Effector memory CD8-positive, alpha-beta T cell (primary cell): ENCODE results near the gene OGDH.

Source experiments
- ATAC-seq: fragments of 150-1000 bp; cut with Tn5 transposase; replicated peaks from 2 replicates; pipeline ENCODE4 v1.10.0; 2021; ENCODE audit warnings: mild to moderate bottlenecking, moderate library complexity
- DNase-seq, 3 experiments: peaks; one replicate each; pipeline ENCODE4 v3.0.0; 2021
- H3K27ac Mint-ChIP-seq, 2 donors: one replicate each; pipeline ENCODE4 v1.8.0; 2022; ENCODE audit warnings: mild to moderate bottlenecking in 2 of 2, mixed read lengths in 2 of 2, moderate library complexity in 2 of 2
- H3K27me3 Mint-ChIP-seq, 2 donors: one replicate each; pipeline ENCODE4 v1.8.0; 2022; ENCODE audit warnings: mixed read lengths in 2 of 2
- H3K36me3 Mint-ChIP-seq: one replicate; pipeline ENCODE4 v1.8.0; 2022; ENCODE audit warnings: mild to moderate bottlenecking, moderate library complexity, mixed read lengths; ENCODE audit not compliant: insufficient read depth
- H3K4me1 Mint-ChIP-seq, 2 donors: one replicate each; pipeline ENCODE4 v1.8.0; 2022; ENCODE audit warnings: low read depth in 2 of 2, mixed read lengths in 2 of 2
- H3K4me3 Mint-ChIP-seq, 2 donors: one replicate each; pipeline ENCODE4 v1.8.0; 2022; ENCODE audit warnings: mild to moderate bottlenecking in 2 of 2, mixed read lengths in 2 of 2, moderate library complexity in 2 of 2
- H3K9me3 Mint-ChIP-seq, 2 donors: one replicate each; pipeline ENCODE4 v1.8.0; 2022; ENCODE audit warnings: mixed read lengths in 2 of 2

The OGDH gene

GRCh38 chr7:44664780-44665461, 58.5 kb downstream of the OGDH start:
- Mint-ChIP-seq H3K4me3 (no peak overlapping the region), H3K4me1 (peaks cover 12 to 14% of the 10 kb centered on the region in 2 donors), H3K9me3 (peaks cover 4 to 7% of the 10 kb centered on the region in 2 donors), H3K27ac (peak overlapping the region; percentile 45 to 81), H3K27me3 (no peaks in the 10 kb centered on the region), H3K36me3 (peaks cover 45% of the 10 kb centered on the region)
- ATAC-seq, result no peak
- DNase-seq, result no peak

GRCh38 chr7:44665531-44666213, 59.2 kb downstream of the OGDH start:
- H3K27ac Mint-ChIP-seq, result peak overlapping the region; percentile 45 to 81
- peaks cover 4 to 7% of the 10 kb centered on the region in 2 donors for H3K9me3 Mint-ChIP-seq
- H3K4me1 Mint-ChIP-seq, result peaks cover 11 to 14% of the 10 kb centered on the region in 2 donors
- peaks cover 52% of the 10 kb centered on the region for H3K36me3 Mint-ChIP-seq
- ATAC-seq, result no peak
- no peak overlapping the region for H3K4me3 Mint-ChIP-seq
- no peaks in the 10 kb centered on the region for H3K27me3 Mint-ChIP-seq
- no peak for DNase-seq

DNA sequence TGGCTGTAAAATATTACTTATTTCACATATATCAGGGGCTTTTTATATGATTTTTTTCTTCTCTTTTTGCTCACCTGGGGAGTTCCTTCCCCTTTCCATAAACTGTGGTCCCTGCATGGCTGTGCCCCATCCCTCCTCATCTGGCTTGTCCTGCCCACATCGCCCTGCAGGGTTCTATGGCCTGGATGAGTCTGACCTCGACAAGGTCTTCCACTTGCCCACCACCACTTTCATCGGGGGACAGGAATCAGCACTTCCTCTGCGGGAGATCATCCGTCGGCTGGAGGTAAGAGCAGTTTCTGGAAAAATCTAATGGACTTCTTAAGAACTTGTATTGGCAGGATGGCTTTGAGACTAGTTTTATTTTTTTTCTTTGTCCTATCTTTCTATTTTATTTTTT, 60.1 kb downstream of the OGDH start:
- H3K9me3 Mint-ChIP-seq, result no peaks in the 10 kb centered on the region
- H3K27ac Mint-ChIP-seq, result peak overlapping the region; percentile 20 to 81
- peaks cover 60% of the 10 kb centered on the region for H3K36me3 Mint-ChIP-seq
- DNase-seq (no peak), ATAC-seq (no peak)
- no peaks in the 10 kb centered on the region for H3K27me3 Mint-ChIP-seq
- H3K4me1 Mint-ChIP-seq, result peaks cover 11 to 14% of the 10 kb centered on the region in 2 donors
- no peak overlapping the region for H3K4me3 Mint-ChIP-seq

GRCh38 chr7:44667190-44667589, 60.8 kb downstream of the OGDH start:
- DNase-seq, result no peak
- H3K4me1 Mint-ChIP-seq, result peaks cover 11 to 16% of the 10 kb centered on the region in 2 donors
- no peak for ATAC-seq
- peaks cover 63% of the 10 kb centered on the region for H3K36me3 Mint-ChIP-seq
- H3K4me3 Mint-ChIP-seq, result no peak overlapping the region
- peak overlapping the region; percentile 44 to 81 for H3K27ac Mint-ChIP-seq
- H3K9me3 Mint-ChIP-seq, result no peaks in the 10 kb centered on the region
- H3K27me3 Mint-ChIP-seq, result no peaks in the 10 kb centered on the region

GRCh38 chr7:44671069-44671468, 64.6 kb downstream of the OGDH start:
- ATAC-seq (no peak), DNase-seq (no peak)
- Mint-ChIP-seq H3K9me3 (no peaks in the 10 kb centered on the region), H3K27ac (peak overlapping the region; percentile 52 to 80), H3K4me3 (no peak overlapping the region), H3K27me3 (no peaks in the 10 kb centered on the region), H3K4me1 (peaks cover 7 to 15% of the 10 kb centered on the region in 2 donors), H3K36me3 (peaks cover 61% of the 10 kb centered on the region)

- H3K27me3 Mint-ChIP-seq, result no peaks in the 10 kb centered on the region
- peak overlapping the region in 1 of 2 donors; percentile 73 for H3K27ac Mint-ChIP-seq
- peaks cover 3% of the 10 kb centered on the region in 2 donors for H3K4me1 Mint-ChIP-seq
- no peaks in the 10 kb centered on the region for H3K9me3 Mint-ChIP-seq
- DNase-seq (no peak), ATAC-seq (no peak)
- no peak overlapping the region for H3K4me3 Mint-ChIP-seq
- peaks cover 64% of the 10 kb centered on the region for H3K36me3 Mint-ChIP-seq
These were observed 66.9 kb downstream of the OGDH start for GRCh38 chr7:44673324-44673723.

DNA sequence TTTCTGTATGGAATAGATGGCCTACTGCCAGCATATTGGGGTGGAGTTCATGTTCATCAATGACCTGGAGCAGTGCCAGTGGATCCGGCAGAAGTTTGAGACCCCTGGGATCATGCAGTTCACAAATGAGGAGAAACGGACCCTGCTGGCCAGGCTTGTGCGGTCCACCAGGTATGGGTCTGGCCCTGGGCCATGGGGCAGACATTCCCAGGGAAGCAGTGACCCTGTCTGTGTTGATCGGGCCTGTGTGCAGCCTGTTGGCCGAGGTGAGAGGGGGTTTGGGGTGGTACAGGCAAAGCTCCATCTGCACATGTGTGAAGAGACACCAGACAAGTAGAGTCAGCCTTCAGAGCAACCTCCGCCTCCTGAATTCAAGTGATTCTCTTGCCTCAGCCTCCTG, 67.3 kb downstream of the OGDH start:
- ATAC-seq (no peak), DNase-seq (no peak)
- Mint-ChIP-seq H3K27me3 (no peaks in the 10 kb centered on the region), H3K4me1 (peaks cover 3% of the 10 kb centered on the region in 2 donors), H3K36me3 (peaks cover 68% of the 10 kb centered on the region), H3K27ac (peak overlapping the region in 1 of 2 donors; percentile 73), H3K9me3 (no peaks in the 10 kb centered on the region), H3K4me3 (no peak overlapping the region)

GRCh38 chr7:44674381-44674780, 68.0 kb downstream of the OGDH start:
- DNase-seq (no peak), ATAC-seq (no peak)
- Mint-ChIP-seq H3K4me1 (peaks cover 3% of the 10 kb centered on the region in 2 donors), H3K27ac (peak overlapping the region; percentile 22 to 73), H3K27me3 (no peaks in the 10 kb centered on the region), H3K36me3 (peaks cover 73% of the 10 kb centered on the region), H3K9me3 (no peaks in the 10 kb centered on the region), H3K4me3 (no peak overlapping the region)

DNA sequence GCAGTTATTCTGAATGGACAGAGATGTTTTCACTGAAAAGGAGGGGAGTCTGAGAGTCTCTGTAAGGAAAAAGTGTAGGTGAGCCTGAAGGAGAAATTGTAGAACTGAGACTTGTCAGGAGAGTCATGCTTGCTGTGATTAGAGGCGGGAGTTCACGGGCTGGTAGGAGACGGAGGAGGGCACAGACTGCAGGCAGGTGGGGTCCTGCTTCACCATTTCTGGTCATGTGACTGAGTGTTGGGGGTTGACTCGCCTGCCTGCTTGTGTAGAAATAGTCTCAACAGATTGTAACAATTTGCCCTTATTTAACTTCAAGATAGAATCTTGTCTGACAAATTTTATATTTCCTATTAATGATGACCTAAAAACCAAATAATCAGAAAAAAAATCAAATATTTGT, 70.3 kb downstream of the OGDH start:
- no peaks in the 10 kb centered on the region for H3K27me3 Mint-ChIP-seq
- no peaks in the 10 kb centered on the region for H3K9me3 Mint-ChIP-seq
- ATAC-seq, result no peak
- no peak overlapping the region for H3K4me3 Mint-ChIP-seq
- peak overlapping the region; percentile 66 to 94 for H3K27ac Mint-ChIP-seq
- H3K4me1 Mint-ChIP-seq, result peaks cover 0 to 3% of the 10 kb centered on the region in 2 donors
- peaks cover 58% of the 10 kb centered on the region for H3K36me3 Mint-ChIP-seq
- no peak for DNase-seq

DNA sequence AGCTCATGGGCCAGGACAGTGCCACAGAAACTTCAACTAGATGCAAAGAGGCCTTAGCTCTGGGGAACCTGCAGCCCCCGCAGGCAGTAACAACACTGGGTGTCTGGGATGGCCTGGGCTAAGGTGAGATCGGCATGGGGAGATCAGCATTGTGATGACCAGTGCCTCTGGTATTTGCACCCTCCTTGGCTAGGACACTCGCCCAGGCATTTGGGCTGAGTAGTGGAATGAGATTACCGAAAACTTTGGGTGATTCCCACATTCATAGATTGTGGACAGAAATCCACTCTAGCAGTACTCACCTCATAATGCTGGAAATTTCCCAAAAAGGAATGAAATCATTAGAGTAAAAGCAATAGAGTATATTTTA, 71.7 kb downstream of the OGDH start:
- Mint-ChIP-seq H3K4me1 (no peaks in the 10 kb centered on the region), H3K4me3 (no peak overlapping the region), H3K27me3 (no peaks in the 10 kb centered on the region), H3K9me3 (no peaks in the 10 kb centered on the region), H3K27ac (no peak overlapping the region), H3K36me3 (peaks cover 57% of the 10 kb centered on the region)
- ATAC-seq (no peak), DNase-seq (no peak)

DNA sequence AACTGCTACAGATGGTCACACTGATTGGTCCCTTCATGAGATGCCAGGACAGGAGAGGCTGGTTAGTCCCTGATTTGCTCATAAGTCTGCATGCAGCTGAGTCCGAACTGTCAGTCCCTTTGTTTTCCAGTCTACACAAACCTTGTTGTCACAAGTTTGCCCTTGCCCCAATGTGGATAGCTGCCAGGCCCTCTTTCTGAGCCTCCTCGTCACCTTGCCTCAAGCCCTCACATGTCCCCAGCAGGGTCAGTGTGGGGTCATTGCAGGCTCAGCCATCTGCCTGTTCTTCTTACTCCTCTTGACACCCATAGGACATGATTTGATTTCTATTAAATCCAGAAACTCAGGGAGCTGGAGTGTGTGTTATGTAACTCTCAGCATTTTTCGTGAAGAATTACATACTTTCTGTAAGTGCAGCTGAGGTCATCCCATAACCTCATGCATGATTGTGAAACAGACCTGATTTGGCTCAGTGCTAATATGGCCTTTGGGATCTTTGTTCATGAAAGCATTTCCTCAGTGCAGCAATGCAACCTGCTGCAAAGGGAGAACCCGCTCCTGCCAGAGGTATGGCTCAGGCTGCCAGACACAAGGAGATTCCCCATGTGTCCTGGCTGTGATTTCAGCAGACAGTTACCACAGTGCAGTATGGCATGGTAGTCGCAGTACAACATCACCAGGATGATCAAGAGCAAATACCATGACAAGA, 72.2 kb downstream of the OGDH start:
- Mint-ChIP-seq H3K9me3 (no peaks in the 10 kb centered on the region), H3K27ac (peak overlapping the region; percentile 22 to 57), H3K4me3 (no peak overlapping the region), H3K36me3 (peaks cover 56% of the 10 kb centered on the region), H3K4me1 (no peaks in the 10 kb centered on the region), H3K27me3 (no peaks in the 10 kb centered on the region)
- no peak for ATAC-seq
- DNase-seq, result no peak

DNA sequence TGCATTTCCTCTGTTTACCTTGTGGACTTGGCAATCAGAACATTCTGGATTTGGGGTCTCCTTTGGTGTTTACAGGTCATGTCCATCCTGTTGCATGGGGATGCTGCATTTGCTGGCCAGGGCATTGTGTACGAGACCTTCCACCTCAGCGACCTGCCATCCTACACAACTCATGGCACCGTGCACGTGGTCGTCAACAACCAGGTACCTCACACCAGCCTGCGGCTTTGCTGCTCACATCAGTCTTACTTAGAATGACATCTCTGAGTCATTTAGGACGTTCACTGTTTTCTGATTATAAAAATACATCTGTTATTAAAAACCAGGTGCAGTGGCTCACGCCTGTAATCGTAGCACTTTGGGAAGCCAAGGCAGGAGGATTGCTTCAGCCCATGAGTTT, 75.2 kb downstream of the OGDH start:
- Mint-ChIP-seq H3K36me3 (peaks cover 51% of the 10 kb centered on the region), H3K4me3 (no peak overlapping the region), H3K9me3 (no peaks in the 10 kb centered on the region), H3K27me3 (no peaks in the 10 kb centered on the region), H3K4me1 (no peaks in the 10 kb centered on the region), H3K27ac (peak overlapping the region in 1 of 2 donors; percentile 69)
- DNase-seq, result no peak
- no peak for ATAC-seq

GRCh38 chr7:44685723-44686122, 79.3 kb downstream of the OGDH start:
- Mint-ChIP-seq H3K27me3 (no peaks in the 10 kb centered on the region), H3K4me1 (peaks cover 0 to 2% of the 10 kb centered on the region in 2 donors), H3K36me3 (peaks cover 46% of the 10 kb centered on the region), H3K9me3 (no peaks in the 10 kb centered on the region), H3K27ac (peak overlapping the region; percentile 31 to 86), H3K4me3 (no peak overlapping the region)
- ATAC-seq (no peak), DNase-seq (no peak)

DNA sequence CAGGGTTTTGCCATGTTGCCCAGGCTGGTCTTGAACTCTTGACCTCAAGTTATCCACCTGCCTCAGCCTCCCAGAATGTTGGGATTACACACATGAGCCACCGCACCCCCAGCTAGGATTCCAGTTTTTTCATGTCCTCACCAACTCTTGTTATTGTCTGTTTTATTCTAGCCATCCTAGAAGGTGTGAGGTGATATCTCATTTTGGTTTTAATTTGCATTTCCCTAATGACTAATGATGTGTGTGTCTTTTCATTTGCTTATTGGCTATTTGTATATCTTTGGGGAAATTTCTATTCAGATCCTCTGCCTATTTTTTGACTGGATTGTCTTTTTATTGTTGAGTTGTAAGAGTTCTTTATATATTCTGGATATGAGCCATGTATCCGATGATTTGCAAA, 83.0 kb downstream of the OGDH start:
- Mint-ChIP-seq H3K9me3 (no peaks in the 10 kb centered on the region), H3K27me3 (no peaks in the 10 kb centered on the region), H3K4me3 (no peak overlapping the region), H3K36me3 (peaks cover 65% of the 10 kb centered on the region), H3K4me1 (peaks cover 0 to 2% of the 10 kb centered on the region in 2 donors), H3K27ac (peak overlapping the region in 1 of 2 donors; percentile 16)
- ATAC-seq, result no peak
- no peak for DNase-seq
